ENCODE results near the gene PIM1.
"Not testable (repeated sequence)": the region's sequence is repeated elsewhere in the genome, so short reads cannot be mapped to it uniquely, and the experiment has no call there.

The PIM1 gene

DNA sequence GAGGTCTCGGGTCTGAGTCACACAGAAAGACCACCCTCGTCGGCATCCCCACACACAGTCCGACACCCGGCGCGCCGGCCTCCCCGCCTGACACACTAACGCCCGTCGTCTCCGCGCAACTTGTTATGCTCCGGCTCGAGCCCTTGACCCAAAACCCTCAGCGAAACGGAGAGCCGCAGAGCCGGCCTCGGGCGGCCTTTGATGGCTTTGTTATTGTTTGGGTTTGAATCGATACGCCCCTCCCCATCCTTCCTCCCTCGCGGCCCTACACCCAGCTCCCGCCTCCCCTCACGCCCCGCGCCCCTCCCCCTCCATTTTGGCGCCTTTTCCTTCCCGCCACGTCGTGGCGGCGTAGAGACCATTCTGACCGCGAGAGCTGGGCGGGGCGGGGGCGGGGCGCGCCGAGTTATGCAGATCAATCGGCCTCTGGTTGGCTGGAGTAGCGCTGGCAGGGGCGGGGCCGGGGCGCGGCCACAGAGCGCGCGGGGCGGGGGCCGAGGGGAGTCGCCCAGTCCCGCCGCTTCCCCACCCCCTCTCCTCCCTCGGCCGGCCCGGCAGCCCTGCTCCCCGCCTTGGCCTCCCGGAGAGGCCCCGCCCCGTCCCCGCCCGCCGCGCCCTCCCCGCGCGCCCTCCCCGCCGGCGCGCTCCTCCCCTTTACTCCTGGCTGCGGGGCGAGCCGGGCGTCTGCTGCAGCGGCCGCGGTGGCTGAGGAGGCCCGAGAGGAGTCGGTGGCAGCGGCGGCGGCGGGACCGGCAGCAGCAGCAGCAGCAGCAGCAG is at the start of gene PIM1:
Gene PIM1 (plus strand): TSS at position 657 of the 777 bp plus-strand sequence. CDS start 424 bp downstream, outside the sequence.
- DNase-seq = peak; percentile 92

DNA sequence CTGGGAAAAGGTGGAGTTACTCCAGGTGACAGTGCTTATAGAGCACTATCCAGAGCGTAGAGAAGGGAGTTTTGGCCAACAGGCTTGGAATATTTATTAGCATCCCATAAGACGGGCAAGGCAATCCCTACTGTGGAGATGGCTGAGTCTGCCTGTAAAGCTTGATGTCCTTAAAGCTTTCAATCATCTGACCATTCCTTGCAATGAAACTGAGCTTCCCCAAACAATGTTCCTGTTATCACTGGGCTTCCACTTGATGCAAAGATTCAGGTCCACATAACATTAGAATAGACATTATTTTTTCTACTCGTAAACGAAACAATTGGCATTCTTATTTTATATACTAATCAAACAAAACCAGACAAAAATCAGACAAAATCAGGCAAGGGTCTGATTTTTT is 48.4 kb upstream of the PIM1 start:
- no peak for DNase-seq

DNA sequence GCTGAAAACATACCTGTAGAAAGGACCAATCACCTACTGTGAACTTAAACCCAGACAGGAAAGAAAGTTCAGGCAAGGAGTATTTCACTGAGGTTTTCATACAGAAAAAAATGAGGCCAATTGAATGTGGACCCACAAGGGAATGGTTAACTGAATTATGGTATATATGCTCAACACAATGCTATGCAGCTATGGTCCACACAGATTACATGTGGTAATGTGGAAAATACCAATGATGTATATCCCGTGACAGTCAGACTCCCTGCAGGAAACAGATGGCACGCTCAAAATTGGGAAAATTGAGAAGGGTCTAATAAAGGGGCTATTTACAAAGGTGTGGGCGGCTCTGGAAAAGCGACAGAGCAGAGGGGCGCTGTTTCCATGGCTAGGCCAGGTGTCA is 47.1 kb upstream of the PIM1 start:
- DNase-seq = no peak

DNA sequence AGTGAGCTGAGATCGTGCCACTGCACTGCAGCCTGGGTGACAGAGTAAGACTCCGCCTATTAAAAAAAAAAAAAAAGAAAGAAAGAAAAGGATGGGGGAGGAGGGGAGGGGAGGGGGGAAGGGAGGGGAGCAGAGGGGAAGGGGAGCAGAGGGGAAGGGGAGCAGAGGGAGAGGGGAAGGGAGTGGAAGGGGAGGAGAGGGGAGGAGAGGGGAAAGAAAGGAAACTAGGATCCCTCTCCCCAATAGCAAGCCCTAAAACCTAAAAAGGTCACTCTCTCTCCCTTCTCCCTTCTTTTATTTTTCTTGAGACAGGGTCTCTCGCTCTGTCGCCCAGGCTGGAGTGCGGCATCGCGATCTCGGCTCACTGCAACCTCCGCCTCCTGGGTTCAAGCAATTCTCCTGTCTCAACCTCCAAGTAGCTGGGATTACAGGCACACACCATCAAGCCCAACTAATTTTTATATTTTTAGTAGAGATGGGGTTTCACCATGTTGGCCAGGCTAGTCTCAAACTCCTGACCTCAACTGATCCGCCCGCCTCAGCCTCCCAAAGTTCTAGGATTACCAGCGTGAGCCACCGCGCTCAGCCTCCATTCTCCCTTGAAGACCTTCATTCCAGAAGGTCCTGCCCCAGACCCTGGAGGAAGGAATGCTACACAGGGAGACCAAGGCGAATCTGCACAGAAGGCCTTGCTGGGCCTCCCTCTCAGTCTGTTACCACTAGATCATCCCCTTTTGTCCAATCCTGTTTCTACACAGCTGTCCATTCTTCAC is 45.8 kb upstream of the PIM1 start:
- DNase-seq = no peak

DNA sequence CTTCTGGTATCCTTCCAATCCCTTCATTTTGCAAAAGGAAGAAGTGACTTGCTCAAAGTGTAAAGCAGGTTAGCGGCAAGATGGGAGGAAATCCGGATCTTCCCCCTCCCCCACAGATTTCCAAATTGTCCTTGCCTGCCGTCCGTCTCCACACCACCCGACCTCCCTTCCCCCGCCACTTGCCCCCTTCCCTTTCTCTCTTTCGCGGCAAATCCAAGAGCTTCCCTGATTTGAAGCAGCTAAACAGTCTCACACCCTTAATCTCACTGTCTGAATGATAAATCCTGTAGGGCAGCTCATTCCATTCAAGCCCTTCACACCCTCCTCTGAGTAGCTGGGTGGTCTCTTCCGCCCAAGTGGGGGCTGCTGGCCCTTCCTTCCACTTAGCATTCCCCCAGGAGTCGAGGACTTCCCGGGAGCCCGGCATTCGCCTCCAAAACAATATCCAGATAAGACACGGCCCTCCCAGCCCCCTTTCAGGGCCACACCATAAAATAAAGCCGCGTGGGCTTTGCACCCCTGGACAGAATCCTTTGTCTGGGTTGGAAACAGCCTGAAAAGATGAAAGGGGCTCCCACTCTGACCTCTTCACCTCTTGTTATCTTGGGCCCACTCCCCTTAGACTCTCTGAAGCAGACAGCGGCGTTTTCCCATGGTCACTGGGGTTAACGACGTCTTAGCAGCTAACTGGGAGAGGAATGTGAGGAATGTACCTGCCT is 44.0 kb upstream of the PIM1 start:
- DNase-seq = no peak

DNA sequence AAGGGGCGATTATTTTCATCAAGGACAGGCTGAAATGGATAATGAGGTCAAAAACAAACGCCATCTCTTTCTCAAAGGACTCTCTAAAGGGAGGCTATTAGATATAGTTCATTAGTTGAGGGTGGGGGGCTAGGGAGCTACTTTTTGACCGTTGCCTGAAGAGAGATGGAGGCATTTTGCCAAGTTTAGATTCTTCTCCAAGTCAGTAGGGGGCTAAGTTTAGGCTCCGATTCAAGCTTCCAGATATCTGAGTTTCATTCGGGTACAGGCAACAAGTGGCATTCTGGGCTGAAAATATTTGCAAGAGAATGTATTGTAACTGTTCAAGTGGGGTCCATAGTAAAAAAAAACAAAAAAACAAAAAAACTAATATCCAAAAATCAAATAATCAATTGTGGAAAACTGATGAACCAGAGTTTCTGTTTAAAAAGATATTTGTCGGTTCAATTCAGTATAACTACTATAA is 43.4 kb upstream of the PIM1 start:
- DNase-seq = no peak

DNA sequence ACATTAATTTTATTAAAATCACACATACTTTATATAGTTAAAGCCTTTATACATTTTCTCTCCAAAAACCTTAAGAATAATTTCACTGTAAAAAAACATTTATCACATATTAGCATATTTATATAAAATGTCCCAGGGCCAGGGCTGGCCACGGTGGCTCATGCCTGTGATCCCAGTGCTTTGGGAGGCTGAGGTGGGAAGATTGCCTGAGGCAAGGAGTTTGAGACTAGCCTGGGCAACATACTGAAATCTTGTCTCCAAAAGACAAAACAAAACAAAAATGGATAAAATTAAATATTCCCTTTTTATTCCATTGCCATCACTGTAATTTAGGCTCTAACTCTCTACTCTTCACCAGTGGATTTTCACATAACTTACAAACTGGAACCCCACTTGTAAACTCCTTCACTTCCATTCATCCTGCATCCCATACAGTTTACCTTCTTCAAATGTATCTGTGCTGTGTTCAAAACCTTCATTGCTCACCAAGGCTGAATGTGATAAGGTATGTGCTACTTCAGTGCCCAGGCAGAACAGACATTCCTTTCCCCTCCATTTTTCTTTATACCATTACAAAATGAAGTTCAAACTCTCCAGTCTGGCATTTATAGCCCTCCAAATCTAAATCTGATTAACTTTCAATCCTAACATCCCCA is 42.9 kb upstream of the PIM1 start:
- no peak for DNase-seq

DNA sequence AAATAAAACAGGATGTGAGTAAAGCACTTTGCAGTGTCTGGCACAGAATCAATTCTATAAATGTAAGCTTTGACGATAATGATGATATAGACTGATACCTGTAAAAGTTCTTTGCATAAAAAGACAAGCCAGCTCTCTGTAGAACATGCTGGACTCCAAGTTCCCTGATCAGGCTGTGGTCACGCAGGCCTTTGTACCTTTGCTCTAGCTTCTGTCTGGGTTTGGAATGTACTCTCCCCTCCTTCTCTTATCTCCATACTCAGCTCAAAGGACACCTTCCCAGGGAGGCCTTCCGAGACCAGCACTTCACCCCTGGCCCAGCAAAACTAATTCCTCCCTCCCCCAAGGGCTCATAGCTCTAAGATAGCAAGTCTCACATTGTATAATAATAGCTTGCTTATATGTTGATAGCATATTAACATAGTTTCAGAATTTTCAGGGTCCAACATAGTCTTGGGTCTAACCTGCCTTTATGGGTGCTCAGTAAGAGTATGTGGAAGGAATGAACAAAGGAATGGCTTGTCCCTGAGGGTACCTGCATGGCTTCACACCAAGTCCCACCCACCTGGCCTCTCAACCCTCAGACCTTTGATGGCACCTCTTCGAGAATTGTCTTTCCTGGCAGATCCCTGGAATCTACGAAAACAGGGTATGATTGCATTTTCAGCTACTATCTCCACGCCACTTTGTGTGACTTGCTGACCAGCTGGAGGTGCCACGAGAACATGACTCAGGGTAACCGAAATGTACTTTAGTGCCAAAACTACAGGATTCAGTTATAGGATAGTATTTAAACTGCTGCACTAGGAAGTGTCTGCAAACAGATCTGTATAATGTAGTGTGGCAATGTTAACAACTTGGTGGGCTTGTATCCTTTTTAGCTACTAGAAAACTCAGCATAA is 41.7 kb upstream of the PIM1 start:
- no peak for DNase-seq

DNA sequence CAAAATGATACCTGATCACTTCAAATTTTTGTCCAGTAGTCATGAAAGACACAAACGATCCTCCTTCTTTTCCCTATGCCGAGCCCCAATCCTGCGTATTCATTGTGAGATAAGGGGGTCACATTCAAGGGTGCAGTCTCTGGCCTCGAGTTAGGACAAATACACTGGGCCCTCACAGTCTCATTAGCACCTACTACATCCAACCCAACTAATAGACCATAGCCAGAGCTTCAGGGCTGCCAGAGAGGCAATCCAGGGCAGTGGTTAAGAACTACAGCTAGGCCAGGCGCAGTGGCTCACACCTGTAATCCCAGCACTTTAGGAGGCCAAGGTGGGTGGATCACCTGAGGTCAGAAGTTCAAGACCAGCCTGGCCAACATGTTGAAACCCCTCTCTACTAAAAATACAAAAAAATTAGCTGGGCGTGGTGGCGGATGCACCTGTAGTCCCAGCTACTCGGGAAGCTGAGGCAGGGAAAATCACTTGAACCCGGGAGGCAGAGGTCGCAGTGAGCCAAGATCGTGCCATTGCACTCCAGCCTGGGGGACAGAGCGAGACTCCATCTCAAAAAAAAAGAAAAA is 41.0 kb upstream of the PIM1 start:
- DNase-seq = not testable (repeated sequence)

DNA sequence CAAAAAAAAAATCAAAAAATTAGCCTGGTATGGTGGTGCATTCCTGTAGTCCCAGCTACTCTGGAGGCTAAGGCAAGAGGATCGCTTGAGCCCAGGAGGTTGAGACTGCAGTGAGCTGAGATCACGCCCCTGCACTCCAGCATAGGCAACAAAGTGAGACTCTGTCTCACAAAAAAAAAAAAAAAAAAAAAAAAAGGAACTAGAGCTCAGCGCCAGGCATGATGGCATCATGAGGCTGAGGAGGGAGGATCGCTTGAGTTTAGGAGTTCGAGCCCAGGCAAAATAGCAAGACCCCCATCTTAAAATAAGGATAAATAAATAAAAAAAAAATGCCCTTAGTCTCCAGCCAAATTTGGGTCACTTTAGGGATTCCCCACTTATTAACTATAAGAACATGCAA is 40.4 kb upstream of the PIM1 start:
- no peak for DNase-seq

DNA sequence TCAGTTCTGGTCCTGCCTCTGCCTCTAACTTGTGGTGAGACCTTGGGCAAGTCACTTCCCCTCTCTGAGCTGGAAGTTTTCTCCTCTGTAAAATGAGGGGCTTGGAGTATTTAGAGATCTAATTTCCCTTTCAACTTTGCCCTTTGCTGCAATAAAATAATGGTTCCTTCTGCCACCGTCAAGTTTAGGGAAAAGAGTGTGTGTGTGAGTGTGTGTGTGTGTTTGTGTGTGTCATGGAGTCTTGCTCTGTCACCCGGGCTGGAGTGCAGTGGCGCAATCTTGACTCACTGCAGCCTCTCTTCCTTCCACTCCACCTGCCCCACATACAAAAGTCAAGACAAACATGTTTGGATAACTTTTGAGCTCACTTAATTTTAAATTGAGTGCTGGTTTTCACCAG is 39.2 kb upstream of the PIM1 start:
- no peak for DNase-seq

DNA sequence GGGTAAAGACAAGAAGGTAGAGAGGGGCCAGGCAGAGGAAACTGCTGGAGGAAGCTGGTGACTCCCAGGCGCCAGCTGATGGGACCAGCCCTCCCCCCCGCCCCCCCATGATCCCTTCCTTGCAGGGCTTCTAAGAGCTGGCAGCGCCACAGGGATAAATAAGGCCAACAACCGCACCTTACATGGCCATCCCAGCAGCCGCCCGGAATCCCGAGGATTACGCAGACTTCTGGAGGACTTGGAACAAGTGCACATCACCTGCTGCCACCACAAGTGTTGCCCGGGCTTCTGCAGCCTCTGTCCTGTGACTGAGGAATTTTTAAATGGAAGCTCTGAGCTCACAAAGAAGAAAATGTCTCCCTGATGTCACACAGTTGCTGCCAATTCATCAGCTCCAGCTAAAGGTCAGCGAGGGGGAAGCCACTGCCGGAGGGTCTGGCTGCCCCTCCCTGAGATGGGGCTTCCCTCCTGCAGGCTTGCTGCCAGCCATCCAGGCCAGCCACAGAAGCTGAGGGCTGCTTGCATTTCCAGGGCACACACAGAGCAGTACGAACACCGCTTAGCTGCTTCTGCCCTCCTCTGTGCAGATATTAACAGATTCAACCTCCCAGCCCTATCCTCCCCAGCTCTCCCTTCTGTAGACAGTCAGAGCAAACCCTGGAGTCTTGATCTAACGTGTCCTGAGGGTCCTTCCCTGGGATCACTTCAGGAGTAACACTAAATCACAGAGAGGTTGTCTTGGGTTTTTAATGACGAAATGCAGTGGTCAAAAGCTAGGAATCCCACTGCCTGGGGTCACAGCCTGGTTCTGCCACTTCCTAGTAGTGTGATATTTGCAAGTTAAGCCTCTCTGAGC is 38.6 kb upstream of the PIM1 start:
- peak; percentile 69 for DNase-seq

DNA sequence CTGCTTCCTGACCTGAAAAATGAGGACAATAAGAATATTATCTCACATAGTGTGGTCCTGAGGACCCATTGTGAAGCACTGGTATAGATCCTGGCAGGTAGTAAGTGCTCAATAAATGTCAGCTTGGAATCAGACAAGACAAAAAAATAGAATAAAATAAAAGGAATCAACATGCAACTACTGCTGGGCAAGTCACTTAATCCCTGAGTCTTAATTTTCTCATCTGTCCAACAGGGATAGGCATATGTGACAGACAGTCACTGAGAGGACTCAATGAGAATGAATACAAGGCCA is 38.0 kb upstream of the PIM1 start:
- DNase-seq = no peak

DNA sequence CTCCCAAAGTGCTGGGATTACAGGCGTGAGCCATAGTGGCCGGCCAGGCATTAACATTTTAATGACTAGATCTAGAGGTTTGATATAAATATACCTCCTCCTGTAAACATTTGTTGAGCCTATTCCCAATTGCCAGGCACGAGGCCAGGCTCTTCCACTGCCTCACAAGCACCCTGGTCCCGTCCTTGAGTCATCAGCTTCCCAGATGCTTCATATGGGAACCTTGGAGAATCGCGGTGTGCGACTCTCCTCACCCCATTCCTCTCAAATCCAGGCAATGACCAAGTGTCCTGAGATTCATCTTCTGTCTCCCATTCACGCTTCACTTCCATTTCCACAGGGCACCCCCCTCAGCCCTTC is 35.9 kb upstream of the PIM1 start:
- DNase-seq = no peak

DNA sequence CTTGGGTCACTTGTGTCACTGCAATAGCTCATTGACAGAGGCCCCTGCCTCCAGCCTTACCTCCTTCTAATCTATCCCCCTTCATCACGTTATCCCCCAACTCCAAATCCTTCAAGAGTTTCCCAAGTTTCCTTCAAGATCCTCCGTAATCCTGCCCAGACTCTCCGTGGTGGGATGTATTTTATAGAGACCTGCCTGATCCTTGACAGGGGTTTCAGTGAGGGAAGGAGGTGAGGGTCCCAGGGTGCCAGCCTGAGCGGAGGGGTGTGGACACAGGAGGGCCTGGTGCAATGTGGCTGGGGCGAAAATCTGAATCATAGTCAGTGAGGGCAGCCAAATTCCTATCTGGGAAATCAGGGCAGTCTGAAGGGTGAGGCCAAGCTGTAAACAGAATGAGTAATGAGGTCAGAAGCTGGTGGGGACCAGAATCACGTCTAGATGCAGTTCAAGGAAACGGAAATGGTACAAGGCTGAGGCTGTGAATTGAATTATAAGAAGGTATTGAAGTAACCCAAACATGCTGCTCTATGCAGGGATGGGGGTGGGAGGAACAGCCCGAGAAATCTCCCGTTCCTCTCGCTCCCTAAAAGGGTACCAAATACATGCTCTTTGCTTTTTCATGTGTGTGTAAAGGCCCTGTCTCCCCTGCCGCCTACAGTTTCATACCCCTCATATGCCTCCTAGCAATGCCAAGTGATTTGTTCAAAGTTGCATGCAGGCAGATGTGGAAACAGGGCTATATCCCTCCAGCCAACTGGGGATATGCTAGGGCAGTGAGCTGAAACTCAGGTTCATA is 35.4 kb upstream of the PIM1 start:
- no peak for DNase-seq

DNA sequence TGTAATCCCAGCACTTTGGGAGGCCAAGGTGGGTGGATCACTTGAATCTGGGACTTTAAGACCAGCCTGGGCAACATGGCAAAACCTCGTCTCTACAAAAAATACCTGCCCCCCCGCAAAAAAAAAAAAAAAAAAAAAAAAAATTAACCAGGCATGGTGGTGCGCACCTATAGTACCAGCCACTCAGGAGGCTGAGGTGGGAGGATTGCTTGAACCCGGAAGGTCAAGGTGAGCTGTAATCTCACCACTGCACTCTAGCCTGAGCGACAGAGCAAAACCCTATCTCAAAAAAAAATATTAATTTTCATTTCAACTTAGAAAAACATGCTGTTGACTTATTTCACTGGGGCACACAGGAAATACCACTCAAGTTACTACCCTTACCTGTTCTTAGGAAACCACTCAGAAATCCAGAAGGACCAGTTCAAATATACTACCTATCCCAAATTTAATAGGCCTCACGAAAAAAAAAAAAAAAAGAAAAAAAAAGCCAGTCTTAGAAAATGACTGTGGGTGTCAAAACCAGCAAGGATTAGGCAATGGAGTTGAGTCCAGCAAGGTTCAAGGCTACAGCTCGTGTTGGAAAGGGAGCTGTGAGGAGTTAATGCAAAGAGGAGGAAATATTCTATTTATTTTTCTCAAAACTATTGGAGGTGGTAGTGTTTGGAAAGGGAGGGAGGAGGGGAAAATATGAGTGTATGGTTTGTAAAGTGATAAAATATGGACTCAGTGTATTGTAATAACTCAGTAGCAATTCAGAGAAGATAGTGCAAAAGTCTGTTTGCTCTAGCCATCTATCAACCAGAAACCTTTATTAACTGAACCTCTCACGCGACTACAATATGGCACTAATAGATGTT is 33.9 kb upstream of the PIM1 start:
- no peak for DNase-seq

DNA sequence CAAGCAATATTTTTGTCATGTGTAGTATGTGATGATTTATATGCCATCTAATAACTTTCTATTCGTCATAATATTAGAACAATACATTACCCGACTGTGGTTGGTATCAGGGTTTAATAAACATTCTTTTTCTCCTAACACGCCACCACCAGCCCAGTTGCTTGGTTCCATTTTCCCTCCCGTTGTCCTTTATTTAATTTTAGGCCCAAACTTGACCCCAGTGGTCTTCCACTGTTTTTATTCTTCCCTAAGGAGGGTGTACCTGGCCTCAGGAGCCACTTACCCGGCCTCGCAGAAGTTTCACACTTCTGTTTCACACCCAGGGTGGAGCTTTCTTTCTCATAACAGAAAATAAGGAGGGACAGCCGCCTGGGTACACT is 33.1 kb upstream of the PIM1 start:
- no peak for DNase-seq

DNA sequence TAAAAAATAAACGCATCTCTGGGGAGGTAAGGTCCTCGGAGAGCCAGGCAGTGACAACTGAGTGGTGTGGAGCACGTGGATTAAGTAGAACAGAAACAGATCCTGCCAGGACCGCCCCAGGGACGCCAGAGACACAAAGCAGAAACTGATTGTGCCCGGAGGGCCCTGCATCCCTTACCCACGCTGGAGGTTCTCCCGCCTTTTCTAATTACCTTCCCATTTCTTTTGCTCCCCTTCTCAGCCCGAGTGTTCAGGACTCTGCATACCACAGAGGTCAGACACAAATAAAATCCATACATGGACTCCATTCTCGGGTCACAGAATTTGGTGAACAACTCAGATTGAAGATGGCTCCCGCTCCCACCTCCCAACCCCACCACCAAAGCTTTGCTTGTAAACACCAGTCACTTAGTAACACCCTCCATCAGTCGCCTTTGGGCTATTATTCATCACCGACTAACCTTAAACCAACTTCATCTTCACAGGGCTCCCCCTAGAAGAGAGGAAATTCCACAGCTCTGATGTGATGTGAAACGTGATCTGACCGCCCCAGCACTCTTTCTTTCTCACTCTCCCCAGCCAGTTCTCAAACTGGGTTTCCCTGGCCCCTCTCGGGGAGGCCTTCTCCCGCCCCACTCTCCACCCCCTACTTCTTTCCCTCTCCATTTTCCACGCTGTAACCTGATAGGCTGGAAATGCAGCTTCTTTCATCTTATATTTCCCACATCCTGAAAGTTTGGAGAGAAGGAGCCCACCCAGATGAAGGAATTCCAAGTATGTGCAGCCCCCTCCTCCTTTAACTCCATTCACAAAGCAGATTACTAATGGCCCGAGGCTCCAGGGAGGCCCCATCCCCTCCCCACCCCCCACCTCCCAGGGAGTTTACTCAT is 32.5 kb upstream of the PIM1 start:
- DNase-seq = no peak
